ENCODE results near the gene QRFP.

DNA sequence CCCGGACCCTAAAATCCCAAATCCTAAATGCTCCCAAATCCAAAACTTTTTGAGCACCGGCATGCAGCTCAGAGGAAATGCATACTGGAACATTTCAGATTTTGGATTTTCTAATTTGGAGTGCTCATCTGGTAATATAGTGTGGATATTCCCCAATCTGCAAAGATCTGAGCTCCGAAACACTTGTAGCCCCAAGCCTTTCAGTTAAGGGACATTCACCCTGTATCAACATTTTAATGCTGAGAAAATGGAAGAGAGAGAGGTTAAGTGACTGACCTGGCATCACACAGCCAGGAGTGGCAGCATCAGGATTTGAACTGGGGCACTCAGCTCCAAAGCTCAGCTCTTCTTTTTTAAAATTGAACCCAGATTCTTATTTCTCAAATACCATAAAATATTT lies 30.7 kb downstream of the QRFP start:
- TF ChIP-seq CTCF (IDR thresholded peaks at IDR 0.05) (no peak), POLR2A (IDR thresholded peaks at IDR 0.05) (no peak), POLR2AphosphoS5 (IDR thresholded peaks at IDR 0.05) (no peak)

All from gastroesophageal sphincter (tissue), 3 donors.